GM23338 (cell line): ENCODE measurements around the gene SPINDOC. TPM values are rescaled to one million over a fixed set of nuclear protein-coding genes. Genes with fewer than 3 reads are reported as not detected.

ENCODE experiments used
- ATAC-seq: fragments of 200-7000 bp; cut with Tn5 transposase; 3 replicates; pipeline ENCODE4 v1.9.1; 2020
- DNase-seq: peaks from one replicate; pipeline ENCODE4 v3.0.0-alpha.2; 2015; ENCODE audit warnings: low spot score
- H2AFZ ChIP-seq: fragments of 200-600 bp; sonication (generic); 2 replicates; pipeline ENCODE4 v1.8.0; 2016; ENCODE audit warnings: antibody characterized with exemption, mild to moderate bottlenecking, moderate library complexity
- H3F3A ChIP-seq: fragments of 200-600 bp; sonication (generic); replicated peaks from 2 replicates; pipeline ENCODE4 v1.8.0; 2017; ENCODE audit warnings: antibody characterized with exemption, mixed run types, low read depth
- H3K27ac ChIP-seq: fragments of 200-600 bp; sonication (generic); 2 replicates; pipeline ENCODE4 v1.6.1; 2016; ENCODE audit warnings: low read depth
- H3K27me3 ChIP-seq: fragments of 200-600 bp; sonication (generic); 2 replicates; pipeline ENCODE4 v1.8.0; 2016; ENCODE audit warnings: mild to moderate bottlenecking, mixed run types, moderate library complexity; ENCODE audit not compliant: insufficient read depth
- H3K36me3 ChIP-seq: fragments of 200-600 bp; sonication (generic); 2 replicates; pipeline ENCODE4 v1.8.0; 2016; ENCODE audit warnings: mild to moderate bottlenecking; ENCODE audit not compliant: insufficient read depth
- H3K4me1 ChIP-seq: fragments of 200-600 bp; sonication (generic); 2 replicates; pipeline ENCODE4 v1.8.0; 2016; ENCODE audit warnings: mild to moderate bottlenecking, moderate library complexity; ENCODE audit not compliant: insufficient read depth
- H3K4me2 ChIP-seq: fragments of 200-600 bp; sonication (generic); 2 replicates; pipeline ENCODE4 v1.7.1; 2017; ENCODE audit warnings: mixed run types
- H3K4me3 ChIP-seq: fragments of 200-600 bp; sonication (generic); 2 replicates; pipeline ENCODE4 v1.6.1; 2016; ENCODE audit warnings: mixed run types
- H3K79me2 ChIP-seq: fragments of 200-600 bp; sonication (generic); replicated peaks from 2 replicates; pipeline ENCODE4 v1.8.0; 2017; ENCODE audit warnings: mild to moderate bottlenecking; ENCODE audit not compliant: insufficient read depth
- H3K9me2 ChIP-seq: fragments of 200-600 bp; sonication (generic); 2 replicates; pipeline ENCODE4 v1.8.0; 2017; ENCODE audit not compliant: insufficient read depth
- H4K20me1 ChIP-seq: fragments of 200-600 bp; sonication (generic); replicated peaks from 2 replicates; pipeline ENCODE4 v1.8.0; 2017; ENCODE audit warnings: mild to moderate bottlenecking; ENCODE audit not compliant: insufficient read depth
- H3K27ac Mint-ChIP-seq: 2 replicates; pipeline ENCODE4 v1.8.0; 2020; ENCODE audit warnings: inconsistent platforms, mild to moderate bottlenecking, moderate library complexity, mixed read lengths
- H3K27me3 Mint-ChIP-seq: 3 replicates; pipeline ENCODE4 v1.8.0; 2022; ENCODE audit warnings: low read depth, mild to moderate bottlenecking, moderate library complexity, mixed read lengths, inconsistent platforms; ENCODE audit not compliant: insufficient read depth, poor library complexity
- H3K36me3 Mint-ChIP-seq: 3 replicates; pipeline ENCODE4 v1.8.0; 2021; ENCODE audit warnings: low read depth, mild to moderate bottlenecking, inconsistent platforms, moderate library complexity, mixed read lengths
- H3K4me1 Mint-ChIP-seq: 3 replicates; pipeline ENCODE4 v1.8.0; 2020; ENCODE audit warnings: mild to moderate bottlenecking, inconsistent platforms, mixed read lengths
- H3K4me3 Mint-ChIP-seq: 3 replicates; pipeline ENCODE4 v1.8.0; 2021; ENCODE audit warnings: moderate library complexity, mild to moderate bottlenecking, inconsistent platforms, mixed read lengths
- H3K9me3 Mint-ChIP-seq: 3 replicates; pipeline ENCODE4 v1.8.0; 2020; ENCODE audit warnings: moderate library complexity, mild to moderate bottlenecking, inconsistent platforms, mixed read lengths
- CREB1 ChIP-seq: fragments of 250-450 bp; sonication (Bioruptor Pico); IDR thresholded peaks from 2 replicates; pipeline ENCODE4 v1.5.0; 2020; ENCODE audit warnings: low read depth, mild to moderate bottlenecking, moderate library complexity
- JUNB ChIP-seq: IDR thresholded peaks from one replicate; pipeline ENCODE4 v1.6.1; 2016; ENCODE audit warnings: antibody characterized with exemption; ENCODE audit not compliant: unreplicated experiment
- NANOG ChIP-seq: IDR thresholded peaks from 2 replicates; pipeline ENCODE4 v1.6.1; 2016; ENCODE audit warnings: antibody characterized with exemption, borderline replicate concordance
- POLR2AphosphoS5 ChIP-seq: IDR thresholded peaks from 2 replicates; pipeline ENCODE4 v1.6.1; 2016; ENCODE audit warnings: antibody characterized with exemption, low read depth
- ZNF114 ChIP-seq: fragments of 250-450 bp; sonication (Bioruptor Pico); IDR thresholded peaks from 2 replicates; pipeline ENCODE4 v1.5.0; 2020; ENCODE audit warnings: mild to moderate bottlenecking, moderate library complexity
- ZNF331 ChIP-seq: fragments of 250-450 bp; sonication (Bioruptor Pico); IDR thresholded peaks from 2 replicates; pipeline ENCODE4 v1.5.0; 2020; ENCODE audit warnings: low read depth, mild to moderate bottlenecking, moderate library complexity
- ZNF462 ChIP-seq: fragments of 250-450 bp; sonication (Bioruptor Pico); IDR thresholded peaks from 2 replicates; pipeline ENCODE4 v1.5.0; 2020; ENCODE audit warnings: mild to moderate bottlenecking, moderate library complexity
- polyA plus RNA-seq: library from polyadenylated mRNA; unstranded; fragments of >200 nt; fragmentation: Nextera tagmentation; extraction: Ambion mirVana; gene quantifications from 2 replicates; pipeline ENCODE4 v1.2.1, GENCODE V29; 2016
- total RNA-seq: library from RNA; depleted of rRNA; stranded (reverse); fragments of >200 nt; shearing (Covaris generic); gene quantifications from 2 replicates; pipeline ENCODE4 v1.2.3, GENCODE V29; 2014
- TF ChIP-seq, protein P1 (sequence below): IDR thresholded peaks from 2 replicates; pipeline ENCODE4 v1.6.1; 2016; ENCODE audit warnings: antibody characterized with exemption

SPINDOC gene
- total and polyA plus RNA-seq, 2 experiments from 2014 or later = 9.4 to 84.7 TPM

DNA sequence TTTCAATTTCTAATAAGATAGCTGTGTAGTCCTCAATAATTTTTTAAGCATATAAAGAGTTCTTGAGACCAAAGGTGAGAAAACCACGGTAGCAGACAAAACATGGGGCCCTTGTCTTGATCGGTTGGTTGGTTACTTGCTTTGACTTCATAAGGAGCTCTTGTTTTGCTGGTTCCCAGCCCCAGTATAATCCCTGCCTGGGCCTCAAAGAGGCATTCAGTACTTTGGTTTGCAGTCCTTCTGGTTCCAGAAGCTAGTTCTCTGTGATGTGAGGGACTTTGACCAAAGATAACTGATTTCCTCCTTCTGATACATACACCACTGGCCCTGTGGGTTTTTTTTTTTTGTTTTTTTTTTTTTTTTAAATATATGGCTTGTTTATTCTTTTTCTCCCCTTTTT, 42.7 kb downstream of the SPINDOC start:
- Histone ChIP-seq H4K20me1 (peaks cover 51% of the 10 kb centered on the region), H3K4me3 (no peak overlapping the region), H2AFZ (no peak overlapping the region), H3K36me3 (peaks cover 4% of the 10 kb centered on the region; the same call in 1 of the 2 replicates), H3K4me2 (no peak overlapping the region), H3K4me1 (peaks cover 7% of the 10 kb centered on the region; the same call in 1 of the 2 replicates), H3K27me3 (no peaks in the 10 kb centered on the region), H3K79me2 (peaks cover 98% of the 10 kb centered on the region), H3K9me2 (no peaks in the 10 kb centered on the region), H3F3A (peaks cover 4% of the 10 kb centered on the region), H3K27ac (peak overlapping the region; percentile 55; the same call in 1 of the 2 replicates)
- no peak for ATAC-seq
- peaks cover 4% of the 10 kb centered on the region; the same call in 2 of the 3 replicates for H3K9me3 Mint-ChIP-seq
- peaks cover 11% of the 10 kb centered on the region for H3K4me1 Mint-ChIP-seq
- TF ChIP-seq JUNB (no peak), POLR2AphosphoS5 (no peak), ZNF114 (CRISPR knock-in tag) (no peak), ZNF462 (CRISPR knock-in tag) (no peak), ZNF331 (CRISPR knock-in tag) (no peak), NANOG (no peak), CREB1 (CRISPR knock-in tag) (no peak)
- TF ChIP-seq, protein P1, sequence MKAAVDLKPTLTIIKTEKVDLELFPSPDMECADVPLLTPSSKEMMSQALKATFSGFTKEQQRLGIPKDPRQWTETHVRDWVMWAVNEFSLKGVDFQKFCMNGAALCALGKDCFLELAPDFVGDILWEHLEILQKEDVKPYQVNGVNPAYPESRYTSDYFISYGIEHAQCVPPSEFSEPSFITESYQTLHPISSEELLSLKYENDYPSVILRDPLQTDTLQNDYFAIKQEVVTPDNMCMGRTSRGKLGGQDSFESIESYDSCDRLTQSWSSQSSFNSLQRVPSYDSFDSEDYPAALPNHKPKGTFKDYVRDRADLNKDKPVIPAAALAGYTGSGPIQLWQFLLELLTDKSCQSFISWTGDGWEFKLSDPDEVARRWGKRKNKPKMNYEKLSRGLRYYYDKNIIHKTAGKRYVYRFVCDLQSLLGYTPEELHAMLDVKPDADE = no peak
- no peak overlapping the region for H3K4me3 Mint-ChIP-seq
- H3K27ac Mint-ChIP-seq = no peak overlapping the region
- H3K27me3 Mint-ChIP-seq = no peaks in the 10 kb centered on the region
- DNase-seq = no peak
- peaks cover 26% of the 10 kb centered on the region for H3K36me3 Mint-ChIP-seq
